B cell (primary cell): ENCODE data around the gene DHRS12. TPM values are rescaled to one million over a fixed set of nuclear protein-coding genes. Genes with fewer than 3 reads are reported as not detected.
A peak's percentile ranks its signal among the peaks of the same experiment; 100 is the strongest.
"Not testable (repeated sequence)": the region's sequence is repeated elsewhere in the genome, so short reads cannot be mapped to it uniquely, and the experiment has no call there.

Experiments used
- ATAC-seq: fragments of 200-7000 bp; cut with Tn5 transposase; one replicate; pipeline ENCODE4 v1.10.0; 2021; ENCODE audit warnings: low read depth, mild to moderate bottlenecking, moderate number of reproducible peaks, moderate library complexity
- CTCF ChIA-PET: fragments of 350-600 bp; sonication (Branson Sonifier 250); formaldehyde crosslinking; loops from one replicate; lab custom pipeline; 2021; ENCODE audit warnings: antibody characterized with exemption, inconsistent platforms; lab: Charles Lee
- POLR2A ChIA-PET: fragments of 350-600 bp; sonication (Branson Sonifier 250); formaldehyde crosslinking; loops from one replicate; lab custom pipeline; 2021; ENCODE audit warnings: antibody characterized with exemption; lab: Charles Lee
- DNase-seq: peaks from one replicate; pipeline ENCODE4 v3.0.0; 2013
- H2AFZ ChIP-seq: 2 replicates; pipeline ENCODE4 v1.6.1; 2012; ENCODE audit warnings: mild to moderate bottlenecking, low read depth, low read length; ENCODE audit not compliant: insufficient read depth, poor library complexity, severe bottlenecking
- H3K27ac ChIP-seq, 2 donors: 1 replicate in 1 of 2; 2 replicates in 1 of 2; pipeline ENCODE4 v1.5.1; 2012 to 2013; ENCODE audit warnings: low read length in 2 of 2, mild to moderate bottlenecking in 2 of 2, moderate library complexity in 1 of 2
- H3K27me3 ChIP-seq, 4 experiments: fragments of 200-600 bp in 1 of 4; sonication (generic) in 1 of 4; replicated peaks in 1 of 4; 1 replicate in 2 of 4; 2 replicates in 2 of 4; pipeline versions ENCODE4 v1.6.1 to v1.7.0; 2013 to 2016; ENCODE audit warnings: low read length in 3 of 4, mild to moderate bottlenecking in 2 of 4, mixed read lengths in 1 of 4, moderate library complexity in 1 of 4; ENCODE audit not compliant: insufficient read depth in 4 of 4, control insufficient read depth in 3 of 4; ENCODE audit errors: control extremely low read depth in 1 of 4
- H3K36me3 ChIP-seq, 2 experiments: replicated peaks in 1 of 2; 1 replicate in 1 of 2; 2 replicates in 1 of 2; pipeline versions ENCODE4 v1.6.1 to v1.7.1; 2013; ENCODE audit warnings: low read length in 1 of 2; ENCODE audit not compliant: insufficient read depth in 2 of 2, control insufficient read depth in 1 of 2; ENCODE audit errors: control extremely low read depth in 1 of 2, extremely low read depth in 1 of 2
- H3K4me1 ChIP-seq, 2 donors: fragments of 200-600 bp in 1 of 2; sonication (generic) in 1 of 2; 1 replicate in 1 of 2; 2 replicates in 1 of 2; pipeline versions ENCODE4 v1.5.1 to v1.6.1; 2013 to 2017; ENCODE audit warnings: low read length in 2 of 2; ENCODE audit not compliant: control insufficient read depth in 2 of 2, insufficient read depth in 2 of 2
- H3K4me2 ChIP-seq: replicated peaks from 2 replicates; pipeline ENCODE3; 2012; ENCODE audit warnings: mild to moderate bottlenecking, low read depth, low read length; ENCODE audit not compliant: poor library complexity, severe bottlenecking
- H3K4me3 ChIP-seq, 5 experiments: fragments of 200-600 bp in 1 of 5; sonication (generic) in 1 of 5; 1 replicate in 3 of 5; 2 replicates in 2 of 5; pipeline versions ENCODE4 v1.5.1 to v1.7.0; 2011 to 2016; ENCODE audit warnings: low read length in 4 of 5, mild to moderate bottlenecking in 4 of 5, low read depth in 2 of 5, control low read depth in 1 of 5, moderate library complexity in 1 of 5; ENCODE audit not compliant: insufficient read depth in 1 of 5; ENCODE audit errors: control extremely low read depth in 1 of 5, extremely low read depth in 1 of 5
- H3K79me2 ChIP-seq: fragments of 200-600 bp; sonication (generic); one replicate; pipeline ENCODE4 v1.6.0; 2016; ENCODE audit warnings: low read length; ENCODE audit not compliant: control insufficient read depth, insufficient read depth
- H3K9ac ChIP-seq: fragments of 200-600 bp; sonication (generic); 2 replicates; pipeline ENCODE4 v1.6.1; 2017; ENCODE audit warnings: mild to moderate bottlenecking, low read length, moderate library complexity
- H3K9me3 ChIP-seq, 3 donors: one replicate each; pipeline versions ENCODE4 v1.6.1 to v1.7.1; 2013; ENCODE audit warnings: low read length in 2 of 3; ENCODE audit not compliant: control insufficient read depth in 2 of 3, insufficient read depth in 1 of 3; ENCODE audit errors: control extremely low read depth in 1 of 3
- H4K20me1 ChIP-seq: 2 replicates; pipeline ENCODE4 v1.6.0; 2012; ENCODE audit warnings: mild to moderate bottlenecking, low read length; ENCODE audit not compliant: insufficient read depth, control insufficient read depth, poor library complexity, severe bottlenecking
- H3K27ac Mint-ChIP-seq: one replicate; pipeline ENCODE4 v1.8.0; 2021; ENCODE audit warnings: mixed read lengths
- H3K27me3 Mint-ChIP-seq: one replicate; pipeline ENCODE4 v1.8.0; 2021; ENCODE audit warnings: mixed read lengths
- H3K4me1 Mint-ChIP-seq: one replicate; pipeline ENCODE4 v1.8.0; 2021; ENCODE audit warnings: mixed read lengths
- H3K4me3 Mint-ChIP-seq: one replicate; pipeline ENCODE4 v1.8.0; 2021; ENCODE audit warnings: mixed read lengths
- H3K9me3 Mint-ChIP-seq: one replicate; pipeline ENCODE4 v1.8.0; 2022; ENCODE audit warnings: mixed read lengths; ENCODE audit not compliant: insufficient read depth
- CTCF ChIP-seq: fragments of 200-600 bp; IDR thresholded peaks from one replicate; pipeline ENCODE4 v1.8.0; 2022; ENCODE audit warnings: antibody characterized with exemption, mild to moderate bottlenecking
- EZH2 ChIP-seq: IDR thresholded peaks from 2 replicates; pipeline ENCODE4 v1.6.1; 2012; ENCODE audit warnings: borderline replicate concordance, low read depth, mild to moderate bottlenecking, moderate library complexity, low read length; ENCODE audit not compliant: insufficient read depth, poor library complexity, severe bottlenecking
- WGBS: methylation state at CpG from one replicate; pipeline ENCODE4 v1.1.5; 2013; ENCODE audit warnings: missing lambda C conversion rate; ENCODE audit not compliant: insufficient coverage; 5-methylcytosine and 5-hydroxymethylcytosine counted together
- intact Hi-C: fragments of 100-400 bp; cut with micrococcal nuclease; formaldehyde crosslinking; loops from one replicate; pipeline ENCODE4 v1.10.0; 2022
- polyA plus RNA-seq: library from polyadenylated mRNA; depleted of rRNA; stranded (reverse); fragments of >200 nt; gene quantifications from 2 replicates; pipeline ENCODE4 v1.2.3, GENCODE V29; 2012
- total RNA-seq, 2 donors: library from RNA; stranded (reverse); fragments of 120-200 nt in 1 of 2; gene quantifications; 1 replicate in 1 of 2; 2 replicates in 1 of 2; pipeline versions ENCODE4 v1.2.3 to v1.2.4, GENCODE V29; 2013 to 2022

DHRS12 gene
- total and polyA plus RNA-seq, 2 donors (not counting 1 experiment from before 2014, with no cell fraction given) = 12.0 to 23.2 TPM

GRCh38 chr13:51825165-51825592, 21.2 kb upstream of the DHRS12 start:
- intact Hi-C loops = no loop called here
- no peaks in the 10 kb centered on the region for H3K9me3 ChIP-seq
- ChIA-PET CTCF (interaction anchor here (1.3 to 9.4 kb wide), 2 partner anchors 11 to 371 kb away, joined by 3 to 66 read pairs; no protein-coding TSS in a partner anchor), POLR2A (interaction anchor here (0.6 to 0.7 kb wide), 2 partner anchors 370 to 1826 kb away, joined by 4 to 15 read pairs; no protein-coding TSS in a partner anchor)
- TF ChIP-seq EZH2 (no peak), CTCF (no peak)
- peak overlapping the region; percentile 5 for H3K9ac ChIP-seq
- DNase-seq (no peak), ATAC-seq (no peak)
- H3K4me1 ChIP-seq = peaks cover 73 to 76% of the 10 kb centered on the region in 2 donors
- peaks cover 4% of the 10 kb centered on the region for H3K27me3 Mint-ChIP-seq
- peak overlapping the region; percentile 66 for H2AFZ ChIP-seq
- H3K27ac ChIP-seq = peak overlapping the region in 1 of 2 donors; percentile 19
- H4K20me1 ChIP-seq = no peaks in the 10 kb centered on the region
- peak overlapping the region in 1 of 5 experiments; percentile 1 for H3K4me3 ChIP-seq
- H3K9me3 Mint-ChIP-seq = no peaks in the 10 kb centered on the region
- H3K4me3 Mint-ChIP-seq = peak overlapping the region; percentile 62
- peaks cover 79% of the 10 kb centered on the region for H3K4me1 Mint-ChIP-seq
- no peaks in the 10 kb centered on the region for H3K27me3 ChIP-seq
- H3K27ac Mint-ChIP-seq = peak overlapping the region; percentile 64
- H3K4me2 ChIP-seq = peak overlapping the region; percentile 56
- H3K36me3 ChIP-seq = no peaks in the 10 kb centered on the region
- no CpG with 5 or more reads among the region's 2 CpGs for WGBS
- H3K79me2 ChIP-seq = no peaks in the 10 kb centered on the region

DNA sequence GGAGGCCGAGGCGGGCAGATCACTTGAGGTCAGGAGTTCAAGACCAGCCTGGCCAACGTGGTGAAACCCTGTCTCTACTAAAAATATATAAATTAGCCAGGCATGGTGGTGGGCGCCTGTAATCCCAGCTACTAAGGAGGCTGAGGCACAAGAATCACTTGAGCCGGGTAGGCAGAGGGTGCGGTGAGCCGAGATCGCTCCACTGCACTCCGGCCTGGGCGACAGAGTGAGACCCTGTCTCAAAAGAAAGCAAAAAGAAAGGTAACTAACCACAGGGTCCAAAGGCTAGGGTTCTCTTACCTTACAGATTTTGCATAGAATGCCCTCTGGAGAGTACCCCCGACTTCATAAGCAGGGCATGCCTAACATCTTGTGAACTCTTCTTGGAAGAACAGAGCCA, 20.7 kb upstream of the DHRS12 start:
- H3K9me3 ChIP-seq, H4K20me1 ChIP-seq, H3K36me3 ChIP-seq, H3K9me3 Mint-ChIP-seq, H3K27ac Mint-ChIP-seq, ATAC-seq, H3K79me2 ChIP-seq, intact Hi-C loops, H3K4me3 Mint-ChIP-seq, H3K27me3 ChIP-seq, DNase-seq, H3K27me3 Mint-ChIP-seq: not testable (repeated sequence)
- Histone ChIP-seq H2AFZ (peak overlapping the region; percentile 66), H3K4me3 (peak overlapping the region in 1 of 5 experiments; percentile 1), H3K4me1 (peaks cover 73 to 75% of the 10 kb centered on the region in 2 donors), H3K4me2 (peak overlapping the region; percentile 56), H3K9ac (peak overlapping the region; percentile 5), H3K27ac (peak overlapping the region in 1 of 2 donors; percentile 19)
- ChIA-PET CTCF (interaction anchor here (9.4 kb wide), 1 partner anchor 10 kb away, joined by 66 read pairs; no protein-coding TSS in a partner anchor), POLR2A (interaction anchor here (0.6 kb wide), 1 partner anchor 1826 kb away, joined by 4 read pairs; no protein-coding TSS in a partner anchor)
- peaks cover 78% of the 10 kb centered on the region for H3K4me1 Mint-ChIP-seq
- 47% methylated on average over 8 of the region's 11 CpGs for WGBS
